A549 (cell line): ENCODE measurements around the gene TNFSF11.

Experiments
- CTCF ChIP-seq: fragments of >200 bp; sonication (Bioruptor Twin); formaldehyde crosslinking; IDR thresholded peaks from 3 replicates; pipeline ENCODE4 v1.5.1; 2016
- MAZ ChIP-seq: fragments of 150-350 bp; IDR thresholded peaks from 2 replicates; pipeline ENCODE4 v1.6.1; 2014; ENCODE audit warnings: antibody characterized with exemption, low read depth, low read length, borderline replicate concordance

- no peak for TF ChIP-seq MAZ
- no peak for TF ChIP-seq CTCF
Observed at GRCh38 chr13:42543215-42543797, 30.6 kb upstream of the TNFSF11 start.
